HFFc6 (cell line): Measurements from ENCODE around the gene LMBRD2. TPM values are rescaled to one million over a fixed set of nuclear protein-coding genes. Genes with fewer than 3 reads are reported as not detected.

Experiments
- DNase-seq: peaks from one replicate; pipeline ENCODE4 v3.0.0-alpha.2; 2018
- H3K27ac Mint-ChIP-seq: 2 replicates; pipeline ENCODE4 v1.8.0; 2020; ENCODE audit warnings: mild to moderate bottlenecking, mixed read lengths
- H3K27me3 Mint-ChIP-seq: 2 replicates; pipeline ENCODE4 v1.8.0; 2021; ENCODE audit warnings: mild to moderate bottlenecking, moderate library complexity, mixed read lengths; ENCODE audit not compliant: insufficient read depth
- H3K36me3 Mint-ChIP-seq: 2 replicates; pipeline ENCODE4 v1.8.0; 2021; ENCODE audit warnings: low read depth, mixed read lengths
- H3K4me1 Mint-ChIP-seq: 2 replicates; pipeline ENCODE4 v1.8.0; 2020; ENCODE audit warnings: low read depth, mixed read lengths
- H3K4me3 Mint-ChIP-seq: 2 replicates; pipeline ENCODE4 v1.8.0; 2020; ENCODE audit warnings: mild to moderate bottlenecking, moderate library complexity, mixed read lengths
- H3K9me3 Mint-ChIP-seq: 2 replicates; pipeline ENCODE4 v1.8.0; 2020; ENCODE audit warnings: mild to moderate bottlenecking, mixed read lengths
- total RNA-seq, 6 experiments: library from RNA; stranded (reverse); fragmentation: NEBNext Ultra II Directional; extraction: Animal tissue kit (Norgen Biotek cat#: 25700); gene quantifications; 2 replicates in 1 of 6; 3 replicates in 5 of 6; pipeline ENCODE4 v1.2.3, GENCODE V29; 2021
- TF ChIP-seq, protein P1 (sequence below): fragments of 200-600 bp; sonication (generic); IDR thresholded peaks from 2 replicates; pipeline ENCODE4 v1.5.0; 2021; ENCODE audit warnings: antibody characterized with exemption, mild to moderate bottlenecking

LMBRD2 gene
- total RNA-seq, 6 experiments from 2014 or later, result 9.7 to 15.7 (median 12.7) TPM

DNA sequence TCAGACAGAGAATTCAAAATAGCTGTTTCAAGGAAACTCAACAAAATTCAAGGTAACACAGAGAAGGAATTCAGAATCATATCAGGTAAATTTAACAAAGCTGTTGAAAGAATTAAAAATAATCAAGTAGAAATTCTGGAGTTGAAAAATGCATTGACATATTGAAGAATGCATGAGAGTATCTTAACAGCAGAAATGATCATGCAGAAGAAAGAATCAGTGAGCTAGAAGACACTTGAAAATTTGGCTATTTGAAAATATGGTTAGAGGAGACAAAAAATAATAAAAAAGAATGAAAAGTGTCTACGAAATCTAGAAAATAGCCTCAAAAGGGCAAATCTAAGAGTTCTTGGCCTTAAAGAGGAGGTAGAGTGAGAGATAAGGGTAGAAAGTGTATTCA lies 22.9 kb downstream of the LMBRD2 start:
- peaks cover 23% of the 10 kb centered on the region for H3K36me3 Mint-ChIP-seq
- H3K9me3 Mint-ChIP-seq, result peaks cover 8% of the 10 kb centered on the region; the same call in 1 of the 2 replicates
- H3K4me1 Mint-ChIP-seq, result no peaks in the 10 kb centered on the region
- H3K27me3 Mint-ChIP-seq, result no peaks in the 10 kb centered on the region
- H3K4me3 Mint-ChIP-seq, result no peak overlapping the region
- TF ChIP-seq, protein P1, sequence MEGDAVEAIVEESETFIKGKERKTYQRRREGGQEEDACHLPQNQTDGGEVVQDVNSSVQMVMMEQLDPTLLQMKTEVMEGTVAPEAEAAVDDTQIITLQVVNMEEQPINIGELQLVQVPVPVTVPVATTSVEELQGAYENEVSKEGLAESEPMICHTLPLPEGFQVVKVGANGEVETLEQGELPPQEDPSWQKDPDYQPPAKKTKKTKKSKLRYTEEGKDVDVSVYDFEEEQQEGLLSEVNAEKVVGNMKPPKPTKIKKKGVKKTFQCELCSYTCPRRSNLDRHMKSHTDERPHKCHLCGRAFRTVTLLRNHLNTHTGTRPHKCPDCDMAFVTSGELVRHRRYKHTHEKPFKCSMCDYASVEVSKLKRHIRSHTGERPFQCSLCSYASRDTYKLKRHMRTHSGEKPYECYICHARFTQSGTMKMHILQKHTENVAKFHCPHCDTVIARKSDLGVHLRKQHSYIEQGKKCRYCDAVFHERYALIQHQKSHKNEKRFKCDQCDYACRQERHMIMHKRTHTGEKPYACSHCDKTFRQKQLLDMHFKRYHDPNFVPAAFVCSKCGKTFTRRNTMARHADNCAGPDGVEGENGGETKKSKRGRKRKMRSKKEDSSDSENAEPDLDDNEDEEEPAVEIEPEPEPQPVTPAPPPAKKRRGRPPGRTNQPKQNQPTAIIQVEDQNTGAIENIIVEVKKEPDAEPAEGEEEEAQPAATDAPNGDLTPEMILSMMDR, result no peak
- no peak for DNase-seq
- H3K27ac Mint-ChIP-seq, result no peak overlapping the region

DNA sequence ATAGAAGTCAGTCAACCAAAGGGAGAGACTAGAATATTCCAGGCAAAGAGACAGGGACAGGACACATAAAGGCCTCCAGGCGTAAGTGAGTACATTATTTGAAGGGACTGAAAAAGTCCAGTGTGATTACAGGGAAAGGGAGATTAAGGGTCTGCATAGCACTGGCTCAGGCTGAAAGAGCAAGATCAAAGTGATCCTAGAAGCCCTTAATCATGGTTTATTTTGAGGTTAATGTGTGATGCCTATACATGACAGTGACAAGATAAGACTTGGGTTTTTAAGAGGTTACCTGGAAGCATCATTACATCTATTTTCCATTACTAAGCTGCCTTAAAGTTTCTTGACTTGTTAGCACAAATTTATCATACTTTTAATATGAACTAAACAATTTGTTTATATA lies 25.8 kb downstream of the LMBRD2 start:
- no peak for DNase-seq

DNA sequence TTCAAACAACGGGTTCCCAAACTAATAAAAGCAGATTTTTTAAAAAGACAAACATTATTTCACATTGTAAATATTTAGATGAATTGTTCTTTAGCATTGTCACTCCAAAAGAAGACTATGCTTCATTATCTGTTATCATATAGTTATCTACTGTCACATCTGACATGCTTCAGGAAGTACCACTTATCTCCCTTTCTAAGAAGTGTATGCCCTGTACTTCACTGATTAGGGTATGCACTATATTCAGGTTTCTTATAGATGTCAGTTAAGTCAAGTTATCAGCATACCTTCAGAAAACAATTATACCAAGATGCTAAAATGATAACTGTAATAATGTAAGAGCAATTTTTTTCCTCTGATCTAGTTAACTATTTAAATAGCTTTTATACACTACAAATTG lies 40.4 kb downstream of the LMBRD2 start:
- no peak for DNase-seq
- Mint-ChIP-seq H3K4me1 (no peaks in the 10 kb centered on the region; the same call in 1 of the 2 replicates), H3K27me3 (no peaks in the 10 kb centered on the region), H3K4me3 (no peak overlapping the region), H3K36me3 (peaks cover 14% of the 10 kb centered on the region), H3K9me3 (no peaks in the 10 kb centered on the region), H3K27ac (no peak overlapping the region)
- TF ChIP-seq, protein P1, result no peak

More for the DNA sequence above, 25.8 kb downstream of the LMBRD2 start:
- Mint-ChIP-seq H3K4me1 (no peaks in the 10 kb centered on the region), H3K36me3 (peaks cover 17% of the 10 kb centered on the region), H3K9me3 (peaks cover 8% of the 10 kb centered on the region; the same call in 1 of the 2 replicates), H3K27ac (no peak overlapping the region), H3K27me3 (no peaks in the 10 kb centered on the region), H3K4me3 (no peak overlapping the region)
- TF ChIP-seq, protein P1, result no peak

DNA sequence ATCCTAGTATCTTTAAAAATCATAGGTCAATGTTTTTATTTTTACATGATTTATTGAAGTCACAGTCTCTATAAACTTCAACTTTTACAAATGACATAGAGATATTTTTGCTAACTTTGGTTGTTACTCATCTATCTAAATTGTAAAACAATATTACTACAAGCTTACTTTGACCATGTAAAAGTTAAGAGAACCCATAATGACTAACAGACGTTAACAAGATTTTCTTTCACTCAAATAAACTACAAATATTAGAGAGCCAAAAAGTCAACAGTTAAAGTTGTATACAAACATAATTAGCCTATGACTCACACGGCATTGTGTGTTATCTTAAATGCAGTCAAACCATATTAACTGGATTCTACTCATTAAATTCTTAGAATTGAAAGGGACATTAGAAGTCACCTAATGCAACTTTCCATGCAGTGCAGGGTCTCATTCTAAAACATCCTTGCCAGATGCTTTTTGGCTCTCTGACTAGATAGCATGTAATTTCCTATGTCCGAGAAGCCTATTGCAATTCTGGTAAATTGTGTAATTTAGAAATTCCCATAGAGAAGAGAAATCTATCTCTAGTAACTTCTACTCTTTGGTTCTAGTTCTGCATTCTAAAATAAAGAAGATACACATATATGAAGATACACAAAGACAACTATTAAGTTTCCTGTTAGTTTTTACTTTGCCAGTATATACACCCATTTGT lies 42.8 kb downstream of the LMBRD2 start:
- TF ChIP-seq, protein P1, result no peak
- Mint-ChIP-seq H3K4me1 (no peaks in the 10 kb centered on the region; the same call in 1 of the 2 replicates), H3K27ac (no peak overlapping the region), H3K27me3 (no peaks in the 10 kb centered on the region), H3K36me3 (peaks cover 16% of the 10 kb centered on the region), H3K9me3 (no peaks in the 10 kb centered on the region), H3K4me3 (no peak overlapping the region)
- DNase-seq, result peak; percentile 8

DNA sequence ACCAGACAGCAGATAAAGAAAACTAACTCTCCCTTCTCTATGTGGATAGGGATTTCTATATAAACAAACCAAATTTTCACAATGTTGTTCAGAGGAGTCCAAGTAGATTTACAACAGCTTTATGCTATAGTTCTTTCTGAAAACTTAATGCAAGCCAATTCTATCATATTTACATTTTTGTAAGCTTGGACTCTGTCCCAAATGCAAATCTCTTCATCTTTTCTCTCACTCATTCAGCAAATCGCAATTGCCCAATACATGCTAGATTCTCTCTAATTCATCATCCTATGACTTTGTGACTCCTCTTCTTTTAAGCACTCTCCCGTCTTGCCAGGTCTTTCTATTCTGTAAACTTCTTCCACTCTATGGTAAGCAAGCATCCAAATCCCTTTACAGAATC lies 45.9 kb downstream of the LMBRD2 start:
- Mint-ChIP-seq H3K27ac (no peak overlapping the region), H3K36me3 (peaks cover 16% of the 10 kb centered on the region), H3K27me3 (no peaks in the 10 kb centered on the region), H3K4me3 (no peak overlapping the region), H3K9me3 (no peaks in the 10 kb centered on the region), H3K4me1 (no peaks in the 10 kb centered on the region; the same call in 1 of the 2 replicates)
- TF ChIP-seq, protein P1, result no peak
- DNase-seq, result no peak
